Glomerular visceral epithelial cell (primary cell): ENCODE results near the gene PDLIM5.
A peak's percentile ranks its signal among the peaks of the same experiment; 100 is the strongest.
"Not testable (repeated sequence)": the region's sequence is repeated elsewhere in the genome, so short reads cannot be mapped to it uniquely, and the experiment has no call there.

Source experiments
- DNase-seq: peaks from one replicate; pipeline ENCODE4 v3.0.0-alpha.2; 2016; ENCODE audit errors: extremely low spot score

Gene PDLIM5

GRCh38 chr4:94463771-94464170 lies 12.0 kb downstream of the PDLIM5 start:
- peak; percentile 31 for DNase-seq

- no peak for DNase-seq
These were observed 14.6 kb downstream of the PDLIM5 start for GRCh38 chr4:94466371-94466770.

- no peak for DNase-seq
These were observed 15.2 kb downstream of the PDLIM5 start for GRCh38 chr4:94466923-94467322.

- no peak for DNase-seq
These were observed 16.5 kb downstream of the PDLIM5 start for GRCh38 chr4:94468093-94468769.

GRCh38 chr4:94469221-94469784 lies 17.6 kb downstream of the PDLIM5 start:
- no peak for DNase-seq

GRCh38 chr4:94470132-94470531 lies 18.4 kb downstream of the PDLIM5 start:
- DNase-seq, result no peak

- not testable (repeated sequence) for DNase-seq
These were observed 19.0 kb downstream of the PDLIM5 start for GRCh38 chr4:94470782-94471181.

GRCh38 chr4:94472056-94472826 lies 20.5 kb downstream of the PDLIM5 start:
- DNase-seq, result no peak

GRCh38 chr4:94475050-94475449 lies 23.3 kb downstream of the PDLIM5 start:
- DNase-seq, result no peak

GRCh38 chr4:94475794-94476193 lies 24.1 kb downstream of the PDLIM5 start:
- no peak for DNase-seq

- DNase-seq, result no peak
These were observed 25.5 kb downstream of the PDLIM5 start for GRCh38 chr4:94477227-94477626.

GRCh38 chr4:94478805-94479204 lies 27.1 kb downstream of the PDLIM5 start:
- DNase-seq, result not testable (repeated sequence)

- DNase-seq, result no peak
These were observed 27.8 kb downstream of the PDLIM5 start for GRCh38 chr4:94479358-94480141.

- DNase-seq, result no peak
These were observed 28.7 kb downstream of the PDLIM5 start for GRCh38 chr4:94480362-94480951.

GRCh38 chr4:94483895-94484294 lies 32.2 kb downstream of the PDLIM5 start:
- DNase-seq, result no peak

- no peak for DNase-seq
These were observed 33.1 kb downstream of the PDLIM5 start for GRCh38 chr4:94484818-94485217.

GRCh38 chr4:94486372-94486801 lies 34.6 kb downstream of the PDLIM5 start:
- peak; percentile 16 for DNase-seq

GRCh38 chr4:94488670-94489069 lies 36.9 kb downstream of the PDLIM5 start:
- DNase-seq, result peak; percentile 30

- DNase-seq, result no peak
These were observed 37.4 kb downstream of the PDLIM5 start for GRCh38 chr4:94489098-94489497.

GRCh38 chr4:94490437-94490836 lies 38.7 kb downstream of the PDLIM5 start:
- no peak for DNase-seq

GRCh38 chr4:94491322-94491721 lies 39.6 kb downstream of the PDLIM5 start:
- peak; percentile 16 for DNase-seq

GRCh38 chr4:94495408-94495807 lies 43.7 kb downstream of the PDLIM5 start:
- no peak for DNase-seq
